SK-N-SH treated with all-trans-retinoic acid at 6 μM for 48 hours (cell line): ENCODE results near the gene TUBB2A.
A peak's percentile ranks its signal among the peaks of the same experiment; 100 is the strongest.

ENCODE experiments used
- ATAC-seq: fragments of 200-7000 bp; cut with Tn5 transposase; 3 replicates; pipeline ENCODE4 v1.9.1; 2020; ENCODE audit warnings: mild to moderate bottlenecking, moderate library complexity
- ARNTL ChIP-seq: fragments of 450-650 bp; formaldehyde crosslinking; IDR thresholded peaks from 2 replicates; pipeline ENCODE4 v1.5.0; 2020; ENCODE audit warnings: low read depth, mild to moderate bottlenecking, moderate library complexity, borderline replicate concordance
- BACH2 ChIP-seq: fragments of 250-450 bp; sonication (Bioruptor Pico); IDR thresholded peaks from 2 replicates; pipeline ENCODE4 v1.9.0; 2021; ENCODE audit warnings: mild to moderate bottlenecking, borderline replicate concordance
- CREB5 ChIP-seq: fragments of 250-450 bp; sonication (Bioruptor Pico); IDR thresholded peaks from 2 replicates; pipeline ENCODE4 v1.5.1; 2020; ENCODE audit warnings: low read depth, mild to moderate bottlenecking, moderate library complexity
- CSDC2 ChIP-seq: fragments of 250-450 bp; sonication (Bioruptor Pico); IDR thresholded peaks from 2 replicates; pipeline ENCODE4 v1.5.0; 2020; ENCODE audit warnings: mild to moderate bottlenecking, moderate library complexity
- CSRNP3 ChIP-seq: fragments of 250-450 bp; sonication (Bioruptor Pico); IDR thresholded peaks from 2 replicates; pipeline ENCODE4 v1.5.1; 2021; ENCODE audit warnings: mild to moderate bottlenecking, moderate library complexity
- GLIS3 ChIP-seq: fragments of 250-450 bp; sonication (Bioruptor Pico); IDR thresholded peaks from 2 replicates; pipeline ENCODE4 v1.5.0; 2020; ENCODE audit warnings: mild to moderate bottlenecking, moderate library complexity
- OSR1 ChIP-seq: fragments of 250-450 bp; sonication (Bioruptor Pico); IDR thresholded peaks from 2 replicates; pipeline ENCODE4 v1.8.0; 2022; ENCODE audit warnings: moderate library complexity, mild to moderate bottlenecking, inconsistent platforms
- PPARA ChIP-seq: fragments of 250-450 bp; sonication (Bioruptor Pico); IDR thresholded peaks from 2 replicates; pipeline ENCODE4 v1.5.0; 2020; ENCODE audit warnings: mild to moderate bottlenecking, borderline replicate concordance
- RARB ChIP-seq: fragments of 250-450 bp; sonication (Bioruptor Pico); IDR thresholded peaks from 2 replicates; pipeline ENCODE4 v1.8.0; 2021; ENCODE audit warnings: mild to moderate bottlenecking, moderate library complexity
- SNAI2 ChIP-seq: fragments of 250-450 bp; sonication (Bioruptor Pico); IDR thresholded peaks from 2 replicates; pipeline ENCODE4 v1.5.0; 2020; ENCODE audit warnings: mild to moderate bottlenecking, moderate library complexity
- TCF4 ChIP-seq: fragments of 250-450 bp; sonication (Bioruptor Pico); IDR thresholded peaks from 2 replicates; pipeline ENCODE4 v1.8.0; 2021; ENCODE audit warnings: mild to moderate bottlenecking, moderate library complexity, borderline replicate concordance
- ZC3H10 ChIP-seq: fragments of 250-450 bp; sonication (Bioruptor Pico); IDR thresholded peaks from 2 replicates; pipeline ENCODE4 v1.5.1; 2021; ENCODE audit warnings: mild to moderate bottlenecking, moderate library complexity
- ZFP3 ChIP-seq: fragments of 250-450 bp; sonication (Bioruptor Pico); IDR thresholded peaks from 2 replicates; pipeline ENCODE4 v1.5.0; 2020; ENCODE audit warnings: mild to moderate bottlenecking, moderate library complexity
- ZFP30 ChIP-seq: fragments of 450-650 bp; formaldehyde crosslinking; IDR thresholded peaks from 2 replicates; pipeline ENCODE4 v1.5.0; 2022; ENCODE audit warnings: mild to moderate bottlenecking, moderate library complexity
- ZNF565 ChIP-seq: fragments of 450-650 bp; formaldehyde crosslinking; conservative IDR thresholded peaks from 2 replicates; pipeline ENCODE4 v1.5.0; 2020; ENCODE audit warnings: low read depth, mild to moderate bottlenecking, moderate library complexity
- ZNF70 ChIP-seq: fragments of 450-650 bp; formaldehyde crosslinking; IDR thresholded peaks from 2 replicates; pipeline ENCODE4 v1.5.0; 2020; ENCODE audit warnings: mild to moderate bottlenecking, moderate library complexity
- TF ChIP-seq, protein P1 (sequence below): fragments of 250-450 bp; sonication (Bioruptor Pico); IDR thresholded peaks from 2 replicates; pipeline ENCODE4 v1.5.0; 2020; ENCODE audit warnings: mild to moderate bottlenecking, moderate library complexity
- TF ChIP-seq, protein P2 (sequence below): fragments of 250-450 bp; sonication (Bioruptor Pico); IDR thresholded peaks from 2 replicates; pipeline ENCODE4 v1.8.0; 2020; ENCODE audit warnings: mild to moderate bottlenecking, moderate library complexity, borderline replicate concordance
- TF ChIP-seq, protein P3 (sequence below): fragments of 250-450 bp; sonication (Bioruptor Pico); IDR thresholded peaks from 2 replicates; pipeline ENCODE4 v1.8.0; 2021; ENCODE audit warnings: low read depth, mild to moderate bottlenecking, moderate library complexity, borderline replicate concordance

The TUBB2A gene

DNA sequence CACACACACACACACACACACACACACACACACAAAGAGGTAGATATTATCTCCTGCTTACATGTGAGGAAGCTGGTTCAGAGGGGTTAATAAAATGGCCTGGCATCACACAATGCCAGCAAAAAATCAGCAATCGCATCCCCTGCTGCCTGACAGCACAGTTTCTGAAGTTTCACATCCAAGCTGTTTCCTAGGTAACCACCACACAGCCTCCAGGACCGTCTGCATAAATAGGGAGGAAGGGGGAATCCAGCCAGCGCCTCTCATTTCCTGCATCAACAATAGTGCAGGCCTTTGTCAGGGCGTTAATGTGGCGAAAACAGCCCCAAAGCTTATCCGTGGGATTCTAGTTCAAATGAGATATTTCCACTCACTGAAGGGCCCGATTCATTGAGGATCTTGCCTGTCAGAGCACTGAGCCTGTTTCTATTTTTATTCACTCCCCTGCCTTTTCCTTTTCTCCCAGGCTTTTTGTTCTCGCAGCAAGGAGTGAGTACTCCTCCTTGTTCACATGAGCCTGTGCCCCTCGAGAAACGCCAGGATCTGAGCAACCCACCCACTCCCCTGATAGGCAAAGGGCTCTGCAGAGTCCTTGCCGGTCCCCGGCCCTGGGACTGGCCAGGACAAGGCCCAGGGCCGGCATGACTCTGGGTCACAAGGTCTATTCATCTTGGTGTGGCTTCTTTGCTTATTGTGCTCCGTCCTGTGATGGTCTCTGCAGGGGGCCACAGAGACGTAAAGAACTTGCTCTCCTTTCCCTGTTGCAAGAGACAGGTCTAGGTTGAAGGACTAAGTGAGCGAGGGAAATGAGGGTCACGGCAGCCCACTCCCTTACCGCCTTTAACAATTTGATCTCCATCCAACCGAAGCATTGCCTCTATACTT is 37.4 kb upstream of the TUBB2A start:
- TF ChIP-seq PPARA (CRISPR knock-in tag) (no peak), GLIS3 (CRISPR knock-in tag) (no peak), ARNTL (CRISPR knock-in tag) (no peak), TCF4 (no peak), CSRNP3 (CRISPR knock-in tag) (no peak), BACH2 (CRISPR knock-in tag) (no peak), OSR1 (CRISPR knock-in tag) (no peak)
- ATAC-seq: peak; percentile 73

DNA sequence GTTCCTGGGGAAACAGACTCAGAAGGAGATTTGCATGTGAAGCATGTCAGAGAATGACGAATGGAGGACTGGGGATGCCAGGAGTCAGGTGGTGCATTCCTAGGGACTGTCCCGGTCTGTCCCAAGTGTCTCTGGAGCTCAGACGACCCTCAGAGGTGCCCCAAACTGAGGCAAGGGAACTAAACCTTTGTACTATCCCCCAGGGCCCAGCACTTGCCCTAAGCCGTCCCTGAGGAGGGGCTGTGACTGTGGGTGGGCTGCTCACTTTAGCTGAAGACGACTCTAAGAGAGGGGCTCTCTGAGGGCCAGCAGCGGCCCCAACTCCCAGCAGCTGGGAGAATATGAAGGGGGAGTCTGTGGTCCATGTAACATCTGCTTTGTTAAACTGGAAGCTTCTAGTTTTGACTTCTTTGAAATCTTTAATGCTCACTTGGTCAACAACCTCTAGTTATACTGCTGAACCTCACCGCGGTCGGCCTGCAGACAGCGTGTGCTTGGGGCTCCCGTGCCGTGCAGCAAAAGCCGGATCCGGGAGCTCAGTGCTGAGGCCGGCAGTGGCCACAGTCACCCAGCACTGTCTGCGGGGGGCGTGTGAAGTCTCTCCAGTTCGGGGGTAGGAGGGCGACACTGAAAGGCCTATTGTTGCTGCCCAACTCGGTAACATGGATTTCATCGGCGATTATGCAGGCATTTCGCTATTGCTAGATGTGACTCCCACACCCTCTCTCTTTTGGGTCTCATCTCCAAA is 35.9 kb upstream of the TUBB2A start:
- no peak for ATAC-seq
- no peak for TF ChIP-seq CSRNP3 (CRISPR knock-in tag)
- TF ChIP-seq, protein P1, sequence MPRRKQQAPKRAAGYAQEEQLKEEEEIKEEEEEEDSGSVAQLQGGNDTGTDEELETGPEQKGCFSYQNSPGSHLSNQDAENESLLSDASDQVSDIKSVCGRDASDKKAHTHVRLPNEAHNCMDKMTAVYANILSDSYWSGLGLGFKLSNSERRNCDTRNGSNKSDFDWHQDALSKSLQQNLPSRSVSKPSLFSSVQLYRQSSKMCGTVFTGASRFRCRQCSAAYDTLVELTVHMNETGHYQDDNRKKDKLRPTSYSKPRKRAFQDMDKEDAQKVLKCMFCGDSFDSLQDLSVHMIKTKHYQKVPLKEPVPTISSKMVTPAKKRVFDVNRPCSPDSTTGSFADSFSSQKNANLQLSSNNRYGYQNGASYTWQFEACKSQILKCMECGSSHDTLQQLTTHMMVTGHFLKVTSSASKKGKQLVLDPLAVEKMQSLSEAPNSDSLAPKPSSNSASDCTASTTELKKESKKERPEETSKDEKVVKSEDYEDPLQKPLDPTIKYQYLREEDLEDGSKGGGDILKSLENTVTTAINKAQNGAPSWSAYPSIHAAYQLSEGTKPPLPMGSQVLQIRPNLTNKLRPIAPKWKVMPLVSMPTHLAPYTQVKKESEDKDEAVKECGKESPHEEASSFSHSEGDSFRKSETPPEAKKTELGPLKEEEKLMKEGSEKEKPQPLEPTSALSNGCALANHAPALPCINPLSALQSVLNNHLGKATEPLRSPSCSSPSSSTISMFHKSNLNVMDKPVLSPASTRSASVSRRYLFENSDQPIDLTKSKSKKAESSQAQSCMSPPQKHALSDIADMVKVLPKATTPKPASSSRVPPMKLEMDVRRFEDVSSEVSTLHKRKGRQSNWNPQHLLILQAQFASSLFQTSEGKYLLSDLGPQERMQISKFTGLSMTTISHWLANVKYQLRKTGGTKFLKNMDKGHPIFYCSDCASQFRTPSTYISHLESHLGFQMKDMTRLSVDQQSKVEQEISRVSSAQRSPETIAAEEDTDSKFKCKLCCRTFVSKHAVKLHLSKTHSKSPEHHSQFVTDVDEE (CRISPR knock-in tag): no peak
- no peak for TF ChIP-seq ZNF70
- TF ChIP-seq ZFP30: no peak
- TF ChIP-seq, protein P2, sequence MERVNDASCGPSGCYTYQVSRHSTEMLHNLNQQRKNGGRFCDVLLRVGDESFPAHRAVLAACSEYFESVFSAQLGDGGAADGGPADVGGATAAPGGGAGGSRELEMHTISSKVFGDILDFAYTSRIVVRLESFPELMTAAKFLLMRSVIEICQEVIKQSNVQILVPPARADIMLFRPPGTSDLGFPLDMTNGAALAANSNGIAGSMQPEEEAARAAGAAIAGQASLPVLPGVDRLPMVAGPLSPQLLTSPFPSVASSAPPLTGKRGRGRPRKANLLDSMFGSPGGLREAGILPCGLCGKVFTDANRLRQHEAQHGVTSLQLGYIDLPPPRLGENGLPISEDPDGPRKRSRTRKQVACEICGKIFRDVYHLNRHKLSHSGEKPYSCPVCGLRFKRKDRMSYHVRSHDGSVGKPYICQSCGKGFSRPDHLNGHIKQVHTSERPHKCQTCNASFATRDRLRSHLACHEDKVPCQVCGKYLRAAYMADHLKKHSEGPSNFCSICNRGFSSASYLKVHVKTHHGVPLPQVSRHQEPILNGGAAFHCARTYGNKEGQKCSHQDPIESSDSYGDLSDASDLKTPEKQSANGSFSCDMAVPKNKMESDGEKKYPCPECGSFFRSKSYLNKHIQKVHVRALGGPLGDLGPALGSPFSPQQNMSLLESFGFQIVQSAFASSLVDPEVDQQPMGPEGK: no peak
- no peak for TF ChIP-seq ZNF565 (CRISPR knock-in tag)
- TF ChIP-seq ZFP3: no peak
- TF ChIP-seq CREB5 (CRISPR knock-in tag): no peak
- no peak for TF ChIP-seq GLIS3 (CRISPR knock-in tag)
- TF ChIP-seq RARB (CRISPR knock-in tag): no peak
- TF ChIP-seq CSDC2 (CRISPR knock-in tag): no peak
- no peak for TF ChIP-seq TCF4
- TF ChIP-seq OSR1 (CRISPR knock-in tag): no peak
- no peak for TF ChIP-seq SNAI2

DNA sequence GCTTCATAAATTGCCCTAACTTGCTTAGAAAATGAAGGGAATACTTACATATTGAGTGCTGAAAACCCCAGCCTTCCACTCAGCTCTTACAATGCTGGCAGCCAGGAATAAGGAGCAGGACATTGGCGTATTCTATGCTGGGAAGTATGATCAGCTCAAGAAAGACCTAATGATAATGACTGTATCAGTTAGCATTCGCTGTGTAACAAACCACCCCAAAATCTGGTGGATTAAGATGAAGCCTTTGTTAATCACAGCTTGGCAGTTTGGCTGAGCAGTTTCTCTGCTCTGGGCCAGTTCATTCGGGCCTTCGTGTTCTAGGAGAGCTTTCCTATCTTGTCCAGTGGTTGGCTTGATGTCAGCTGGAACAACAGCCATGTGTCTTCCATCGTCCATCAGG is 33.4 kb upstream of the TUBB2A start:
- no peak for ATAC-seq
- TF ChIP-seq TCF4 (no peak), BACH2 (CRISPR knock-in tag) (no peak), GLIS3 (CRISPR knock-in tag) (no peak), ZC3H10 (no peak), ZFP30 (no peak)
- TF ChIP-seq, protein P3, sequence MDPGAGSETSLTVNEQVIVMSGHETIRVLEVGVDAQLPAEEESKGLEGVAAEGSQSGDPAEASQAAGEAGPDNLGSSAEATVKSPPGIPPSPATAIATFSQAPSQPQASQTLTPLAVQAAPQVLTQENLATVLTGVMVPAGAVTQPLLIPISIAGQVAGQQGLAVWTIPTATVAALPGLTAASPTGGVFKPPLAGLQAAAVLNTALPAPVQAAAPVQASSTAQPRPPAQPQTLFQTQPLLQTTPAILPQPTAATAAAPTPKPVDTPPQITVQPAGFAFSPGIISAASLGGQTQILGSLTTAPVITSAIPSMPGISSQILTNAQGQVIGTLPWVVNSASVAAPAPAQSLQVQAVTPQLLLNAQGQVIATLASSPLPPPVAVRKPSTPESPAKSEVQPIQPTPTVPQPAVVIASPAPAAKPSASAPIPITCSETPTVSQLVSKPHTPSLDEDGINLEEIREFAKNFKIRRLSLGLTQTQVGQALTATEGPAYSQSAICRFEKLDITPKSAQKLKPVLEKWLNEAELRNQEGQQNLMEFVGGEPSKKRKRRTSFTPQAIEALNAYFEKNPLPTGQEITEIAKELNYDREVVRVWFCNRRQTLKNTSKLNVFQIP (CRISPR knock-in tag): no peak
- TF ChIP-seq, protein P1 (CRISPR knock-in tag): no peak
